ENCODE measurements around the gene TAX1BP1.

The TAX1BP1 gene

DNA sequence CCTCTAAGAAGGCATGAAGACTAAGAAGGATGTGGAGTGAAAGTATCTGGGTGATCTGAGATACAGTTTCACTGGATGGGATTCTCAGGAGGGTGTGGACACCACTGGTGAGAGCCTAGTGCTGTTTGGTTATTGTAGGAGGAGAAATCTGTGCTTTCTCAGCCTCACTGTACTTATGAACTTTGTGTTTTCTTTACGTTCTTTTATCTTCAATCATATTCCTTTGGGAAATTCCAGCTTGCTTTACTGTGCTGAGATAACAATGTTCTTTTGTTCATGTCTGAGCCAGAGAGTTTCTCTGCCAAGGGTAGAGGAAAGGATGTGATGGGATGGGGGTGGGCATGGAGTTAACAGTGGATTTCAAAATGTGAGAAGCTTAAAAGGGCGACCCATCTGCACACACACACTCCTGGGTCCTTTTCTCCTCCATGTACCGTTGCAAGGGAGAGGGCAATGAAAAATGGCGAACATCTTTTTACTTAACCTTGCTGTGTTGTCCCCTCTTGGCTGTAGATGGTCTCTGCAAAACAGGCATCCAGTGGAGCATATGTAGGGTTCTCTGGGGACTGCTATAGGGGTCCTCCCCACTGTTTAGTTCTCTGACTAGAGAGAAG is 25.0 kb upstream of the TAX1BP1 start:
- TF ChIP-seq, protein P1, sequence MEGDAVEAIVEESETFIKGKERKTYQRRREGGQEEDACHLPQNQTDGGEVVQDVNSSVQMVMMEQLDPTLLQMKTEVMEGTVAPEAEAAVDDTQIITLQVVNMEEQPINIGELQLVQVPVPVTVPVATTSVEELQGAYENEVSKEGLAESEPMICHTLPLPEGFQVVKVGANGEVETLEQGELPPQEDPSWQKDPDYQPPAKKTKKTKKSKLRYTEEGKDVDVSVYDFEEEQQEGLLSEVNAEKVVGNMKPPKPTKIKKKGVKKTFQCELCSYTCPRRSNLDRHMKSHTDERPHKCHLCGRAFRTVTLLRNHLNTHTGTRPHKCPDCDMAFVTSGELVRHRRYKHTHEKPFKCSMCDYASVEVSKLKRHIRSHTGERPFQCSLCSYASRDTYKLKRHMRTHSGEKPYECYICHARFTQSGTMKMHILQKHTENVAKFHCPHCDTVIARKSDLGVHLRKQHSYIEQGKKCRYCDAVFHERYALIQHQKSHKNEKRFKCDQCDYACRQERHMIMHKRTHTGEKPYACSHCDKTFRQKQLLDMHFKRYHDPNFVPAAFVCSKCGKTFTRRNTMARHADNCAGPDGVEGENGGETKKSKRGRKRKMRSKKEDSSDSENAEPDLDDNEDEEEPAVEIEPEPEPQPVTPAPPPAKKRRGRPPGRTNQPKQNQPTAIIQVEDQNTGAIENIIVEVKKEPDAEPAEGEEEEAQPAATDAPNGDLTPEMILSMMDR (IDR thresholded peaks at IDR 0.05; ENCODE audit: insufficient read depth, low read depth, low read length, missing control alignments), result no peak
- no peak overlapping the region for H3K4me3 ChIP-seq (ENCODE audit: low read depth, low read length)
- DNase-seq (ENCODE audit: low read depth), result no peak

DNA sequence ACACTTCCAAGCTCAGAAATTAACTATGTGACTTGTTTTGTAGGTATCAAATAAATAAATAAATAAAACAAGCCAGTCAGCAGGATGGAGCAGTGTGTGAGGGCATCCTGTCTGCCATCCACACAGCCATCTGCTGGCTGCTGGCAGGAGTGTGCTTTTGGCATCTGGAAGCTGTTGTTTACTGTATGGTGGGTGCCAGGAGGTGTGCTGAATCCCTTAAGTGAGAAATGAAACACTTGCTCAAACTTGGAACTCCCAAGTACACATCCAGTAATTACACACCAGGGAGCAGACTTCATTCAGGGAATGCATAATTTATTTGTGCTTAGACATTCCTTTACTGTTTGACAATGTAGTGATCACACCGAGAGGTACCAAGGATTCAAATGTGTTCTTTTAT is 16.9 kb upstream of the TAX1BP1 start:
- no peak for DNase-seq (ENCODE audit: low read depth)
- TF ChIP-seq, protein P1 (IDR thresholded peaks at IDR 0.05; ENCODE audit: insufficient read depth, low read depth, low read length, missing control alignments), result no peak

GRCh38 chr7:27727058-27727457 is 12.9 kb upstream of the TAX1BP1 start:
- H3K4me3 ChIP-seq (ENCODE audit: low read depth, low read length), result no peak overlapping the region
- DNase-seq (ENCODE audit: low read depth), result no peak
- TF ChIP-seq, protein P1 (IDR thresholded peaks at IDR 0.05; ENCODE audit: insufficient read depth, low read depth, low read length, missing control alignments), result no peak

More for the DNA sequence above, 16.9 kb upstream of the TAX1BP1 start:
- H3K4me3 ChIP-seq (ENCODE audit: low read depth, low read length), result no peak overlapping the region

- TF ChIP-seq, protein P1 (IDR thresholded peaks at IDR 0.05; ENCODE audit: insufficient read depth, low read depth, low read length, missing control alignments), result no peak
- no peak overlapping the region for H3K4me3 ChIP-seq (ENCODE audit: low read depth, low read length)
- DNase-seq (ENCODE audit: low read depth), result no peak
Measured at GRCh38 chr7:27730112-27730511, 9.8 kb upstream of the TAX1BP1 start.

GRCh38 chr7:27734583-27734982 is 5.4 kb upstream of the TAX1BP1 start:
- no peak for DNase-seq (ENCODE audit: low read depth)
- TF ChIP-seq, protein P1 (IDR thresholded peaks at IDR 0.05; ENCODE audit: insufficient read depth, low read depth, low read length, missing control alignments), result no peak
- no peak overlapping the region for H3K4me3 ChIP-seq (ENCODE audit: low read depth, low read length)

- H3K4me3 ChIP-seq (ENCODE audit: low read depth, low read length), result no peak overlapping the region
- TF ChIP-seq, protein P1 (IDR thresholded peaks at IDR 0.05; ENCODE audit: insufficient read depth, low read depth, low read length, missing control alignments), result no peak
- no peak for DNase-seq (ENCODE audit: low read depth)
Measured at GRCh38 chr7:27735165-27735564, 4.8 kb upstream of the TAX1BP1 start.

DNA sequence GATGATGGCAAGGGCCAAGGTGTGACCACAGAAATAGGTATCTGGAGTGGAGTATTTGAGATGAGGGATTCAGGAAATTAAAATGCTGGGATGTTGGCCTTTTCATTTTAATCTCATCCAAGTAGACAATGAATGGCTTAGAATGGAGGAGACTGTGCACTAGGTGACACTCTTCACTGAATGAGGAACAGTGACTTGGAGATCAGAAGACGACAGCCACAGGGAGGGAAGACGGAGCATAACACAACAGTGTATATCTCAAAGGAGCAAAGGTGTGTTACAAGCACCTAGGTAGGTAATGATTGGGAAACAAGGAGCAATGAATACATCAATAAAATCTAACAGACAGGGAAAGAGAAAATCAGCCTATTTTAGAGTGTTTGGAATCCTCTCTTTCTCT is 4.1 kb upstream of the TAX1BP1 start:
- no peak overlapping the region for H3K4me3 ChIP-seq (ENCODE audit: low read depth, low read length)
- DNase-seq (ENCODE audit: low read depth), result no peak
- TF ChIP-seq, protein P1 (IDR thresholded peaks at IDR 0.05; ENCODE audit: insufficient read depth, low read depth, low read length, missing control alignments), result no peak
